A549 (cell line): ENCODE results near the gene SGCD. TPM values are rescaled to one million over a fixed set of nuclear protein-coding genes. Genes with fewer than 3 reads are reported as not detected.

Experiments
- ATAC-seq, 2 experiments: fragments of 200-7000 bp in 1 of 2; fragments of >200 bp in 1 of 2; cut with Nextera tagmentation in 1 of 2; cut with Tn5 transposase in 1 of 2; 3 replicates each; pipeline versions ENCODE4 v1.8.0 to v1.9.1; 2018 to 2020; ENCODE audit warnings: mild to moderate bottlenecking in 1 of 2, moderate library complexity in 1 of 2
- CTCF ChIA-PET: fragments of 300-600 bp; sonication (Branson Sonifier 250); formaldehyde crosslinking; extraction: SDS; loops from one replicate; lab custom pipeline; 2021; ENCODE audit warnings: antibody characterized with exemption, inconsistent platforms; lab: Yijun Ruan, JAX
- POLR2A ChIA-PET: fragments of 350-600 bp; formaldehyde crosslinking; extraction: SDS; loops from one replicate; lab custom pipeline; 2021; ENCODE audit warnings: antibody characterized with exemption, inconsistent platforms; lab: Yijun Ruan, JAX
- DNase-seq, 2 experiments: peaks; one replicate each; pipeline versions ENCODE4 v3.0.0 to v3.0.0-alpha.2; 2011 to 2016; ENCODE audit warnings: low read depth in 1 of 2, low spot score in 1 of 2
- FAIRE-seq: peaks from 2 replicates; lab custom pipeline; 2011; peaks lifted over from hg19 to GRCh38; lab: Jason Lieb, UNC
- H3K27ac ChIP-seq, 2 experiments: fragments of >200 bp; sonication (Bioruptor Twin); formaldehyde crosslinking; 3 replicates each; pipeline ENCODE4 v1.5.1; 2016 to 2017
- H3K4me1 ChIP-seq: fragments of >200 bp; sonication (Bioruptor Twin); formaldehyde crosslinking; 3 replicates; pipeline ENCODE4 v1.6.1; 2016
- H3K4me2 ChIP-seq: fragments of >200 bp; sonication (Bioruptor Twin); formaldehyde crosslinking; 3 replicates; pipeline ENCODE4 v1.6.1; 2016
- H3K4me3 ChIP-seq: fragments of >200 bp; sonication (Bioruptor Twin); formaldehyde crosslinking; 3 replicates; pipeline ENCODE4 v1.5.1; 2016
- H3K9me3 ChIP-seq: fragments of >200 bp; sonication (Bioruptor Twin); formaldehyde crosslinking; 3 replicates; pipeline ENCODE4 v1.6.1; 2016
- EHF ChIP-seq: fragments of 250-450 bp; sonication (Bioruptor Pico); IDR thresholded peaks from 2 replicates; pipeline ENCODE4 v1.5.0; 2020; ENCODE audit warnings: mild to moderate bottlenecking
- ESRRA ChIP-seq: fragments of 150-350 bp; IDR thresholded peaks from 2 replicates; pipeline ENCODE4 v1.6.1; 2014; ENCODE audit warnings: mild to moderate bottlenecking, low read length, borderline replicate concordance
- FOSB ChIP-seq: fragments of 250-450 bp; sonication (Bioruptor Pico); IDR thresholded peaks from 2 replicates; pipeline ENCODE4 v1.5.0; 2020; ENCODE audit warnings: mild to moderate bottlenecking, moderate library complexity
- FOSL2 ChIP-seq, 2 experiments: fragments of 450-650 bp in 1 of 2; fragments of >200 bp in 1 of 2; sonication (Bioruptor Twin) in 1 of 2; formaldehyde crosslinking; IDR thresholded peaks; 2 replicates each; pipeline versions ENCODE4 v1.5.0 to v1.6.1; 2016 to 2020; ENCODE audit warnings: mild to moderate bottlenecking in 1 of 2, moderate library complexity in 1 of 2
- HEYL ChIP-seq: fragments of 250-450 bp; sonication (Bioruptor Pico); IDR thresholded peaks from 2 replicates; pipeline ENCODE4 v1.8.0; 2021; ENCODE audit warnings: mild to moderate bottlenecking, moderate library complexity
- HOXA7 ChIP-seq: fragments of 250-450 bp; sonication (Bioruptor Pico); IDR thresholded peaks from 2 replicates; pipeline ENCODE4 v1.5.0; 2020; ENCODE audit warnings: mild to moderate bottlenecking, moderate library complexity
- HOXB13 ChIP-seq: fragments of 250-450 bp; sonication (Bioruptor Pico); IDR thresholded peaks from 2 replicates; pipeline ENCODE4 v1.5.0; 2020; ENCODE audit warnings: low read depth, mild to moderate bottlenecking, moderate library complexity
- HOXB5 ChIP-seq: fragments of 250-450 bp; sonication (Bioruptor Pico); IDR thresholded peaks from 2 replicates; pipeline ENCODE4 v1.5.0; 2020; ENCODE audit warnings: mild to moderate bottlenecking, moderate library complexity
- JUN ChIP-seq, 2 experiments: fragments of >200 bp; sonication (Bioruptor Twin); formaldehyde crosslinking; IDR thresholded peaks; 2 replicates in 1 of 2; 3 replicates in 1 of 2; pipeline ENCODE4 v1.6.1; 2016 to 2017
- KDM5A ChIP-seq: fragments of 200-600 bp; sonication (generic); IDR thresholded peaks from 2 replicates; pipeline ENCODE4 v1.6.1; 2016; ENCODE audit warnings: antibody characterized with exemption, mild to moderate bottlenecking
- MAFK ChIP-seq: fragments of 450-650 bp; IDR thresholded peaks from 2 replicates; pipeline ENCODE4 v1.6.1; 2014; ENCODE audit not compliant: partially characterized antibody
- MYC ChIP-seq: IDR thresholded peaks from 2 replicates; pipeline ENCODE4 v1.6.1; 2012; ENCODE audit warnings: mild to moderate bottlenecking, inconsistent platforms, low read length, improper control_type of control experiment, borderline replicate concordance
- NPAS2 ChIP-seq: fragments of 250-450 bp; sonication (Bioruptor Pico); IDR thresholded peaks from 2 replicates; pipeline ENCODE4 v1.8.0; 2022; ENCODE audit warnings: mild to moderate bottlenecking, moderate library complexity, borderline replicate concordance
- PHF8 ChIP-seq: fragments of 200-600 bp; sonication (generic); IDR thresholded peaks from 2 replicates; pipeline ENCODE4 v1.6.1; 2016; ENCODE audit warnings: low read depth, mild to moderate bottlenecking, antibody characterized with exemption, moderate library complexity, borderline replicate concordance
- POLR2A ChIP-seq: IDR thresholded peaks from 2 replicates; pipeline ENCODE4 v1.6.1; 2012; ENCODE audit warnings: mild to moderate bottlenecking, low read length
- RAD21 ChIP-seq, 2 experiments: fragments of >200 bp in 1 of 2; sonication (Bioruptor Twin) in 1 of 2; formaldehyde crosslinking in 1 of 2; IDR thresholded peaks in 1 of 2; conservative IDR thresholded peaks in 1 of 2; 2 replicates in 1 of 2; 3 replicates in 1 of 2; pipeline ENCODE4 v1.6.1; 2012 to 2018; ENCODE audit warnings: inconsistent platforms in 1 of 2
- RCOR1 ChIP-seq: fragments of 150-350 bp; IDR thresholded peaks from 2 replicates; pipeline ENCODE4 v1.6.1; 2014; ENCODE audit warnings: antibody characterized with exemption, low read length, low read depth
- RNF2 ChIP-seq: fragments of 200-600 bp; sonication (generic); IDR thresholded peaks from 2 replicates; pipeline ENCODE4 v1.6.1; 2016; ENCODE audit warnings: low read depth, mild to moderate bottlenecking, antibody characterized with exemption, moderate library complexity, borderline replicate concordance
- SMC3 ChIP-seq: fragments of >200 bp; sonication (Bioruptor Twin); formaldehyde crosslinking; IDR thresholded peaks from 3 replicates; pipeline ENCODE4 v1.6.1; 2018; ENCODE audit warnings: inconsistent platforms
- SREBF2 ChIP-seq: fragments of 450-650 bp; IDR thresholded peaks from 2 replicates; pipeline ENCODE4 v1.6.1; 2014; ENCODE audit warnings: mild to moderate bottlenecking, moderate library complexity
- TP53 ChIP-seq: fragments of 250-450 bp; sonication (Bioruptor Pico); IDR thresholded peaks from 2 replicates; pipeline ENCODE4 v1.5.0; 2021; ENCODE audit warnings: mild to moderate bottlenecking, moderate library complexity
- ZC3H11A ChIP-seq: fragments of 450-650 bp; IDR thresholded peaks from 2 replicates; pipeline ENCODE4 v1.6.1; 2014; ENCODE audit warnings: antibody characterized with exemption, mild to moderate bottlenecking
- ZFP36 ChIP-seq: fragments of 450-650 bp; IDR thresholded peaks from 2 replicates; pipeline ENCODE4 v1.6.1; 2014; ENCODE audit warnings: borderline replicate concordance; ENCODE audit not compliant: partially characterized antibody
- ZNF302 ChIP-seq: fragments of 250-450 bp; sonication (Bioruptor Pico); IDR thresholded peaks from 2 replicates; pipeline ENCODE4 v1.9.0; 2021; ENCODE audit warnings: inconsistent platforms, mild to moderate bottlenecking, moderate library complexity
- WGBS: methylation state at CpG from one replicate; pipeline ENCODE4 v1.1.6; 2017; ENCODE audit errors: missing lambda C conversion rate; 5-methylcytosine and 5-hydroxymethylcytosine counted together
- polyA plus RNA-seq, 4 experiments: library from polyadenylated mRNA; depleted of rRNA in 3 of 4; stranded (reverse); fragments of >200 nt; fragmentation: RNase III in 1 of 4; extraction: RNeasy Plus Mini Kit Qiagen cat#74134 plus additional on column Dnase treatment in 1 of 4; gene quantifications; 2 replicates in 3 of 4; 3 replicates in 1 of 4; pipeline ENCODE4 v1.2.3, GENCODE V29; 2011 to 2017
- TF ChIP-seq, protein P1 (sequence below): fragments of >200 bp; sonication (Bioruptor Twin); formaldehyde crosslinking; IDR thresholded peaks from 3 replicates; pipeline ENCODE4 v1.6.1; 2016
- TF ChIP-seq, protein P2 (sequence below): IDR thresholded peaks from 2 replicates; pipeline ENCODE4 v1.6.1; 2012
- TF ChIP-seq, protein P3 (sequence below): fragments of 450-650 bp; IDR thresholded peaks from 2 replicates; pipeline ENCODE4 v1.6.1; 2014; ENCODE audit warnings: antibody characterized with exemption
- TF ChIP-seq, protein P4 (sequence below): fragments of >200 bp; sonication (Bioruptor Twin); formaldehyde crosslinking; IDR thresholded peaks from 3 replicates; pipeline ENCODE4 v1.5.1; 2016

The SGCD gene
- polyA plus RNA-seq, 2 of the 4 experiments (the other 2 are of a cell fraction) = 7.6 to 10.6 TPM

DNA sequence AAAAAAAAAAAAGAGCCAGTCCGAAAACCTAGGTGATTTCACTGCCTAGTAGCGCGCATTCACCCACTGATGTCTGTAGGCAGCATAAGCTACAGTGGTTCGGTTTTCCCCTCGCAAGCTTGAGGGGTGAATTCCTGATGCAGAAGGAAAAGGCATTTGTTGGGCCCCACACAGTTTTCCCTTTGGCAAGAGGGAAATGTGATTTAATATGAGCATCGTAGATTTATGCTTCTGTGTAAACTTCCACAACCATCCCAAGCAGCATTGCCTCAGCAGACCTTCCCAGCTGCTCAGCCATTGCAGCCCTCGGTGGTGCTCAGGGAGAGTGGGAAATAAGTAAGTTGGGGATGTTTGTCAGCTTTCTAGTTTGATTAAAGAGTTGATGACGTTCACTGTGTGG, 291.6 kb downstream of the SGCD start (continued):
- no peak for TF ChIP-seq HOXA7
- no peak for TF ChIP-seq RAD21 (conservative IDR thresholded peaks at IDR 0.05 in 1 of 2, IDR thresholded peaks at IDR 0.05 in 1 of 2)
- no peak for TF ChIP-seq FOSB

DNA sequence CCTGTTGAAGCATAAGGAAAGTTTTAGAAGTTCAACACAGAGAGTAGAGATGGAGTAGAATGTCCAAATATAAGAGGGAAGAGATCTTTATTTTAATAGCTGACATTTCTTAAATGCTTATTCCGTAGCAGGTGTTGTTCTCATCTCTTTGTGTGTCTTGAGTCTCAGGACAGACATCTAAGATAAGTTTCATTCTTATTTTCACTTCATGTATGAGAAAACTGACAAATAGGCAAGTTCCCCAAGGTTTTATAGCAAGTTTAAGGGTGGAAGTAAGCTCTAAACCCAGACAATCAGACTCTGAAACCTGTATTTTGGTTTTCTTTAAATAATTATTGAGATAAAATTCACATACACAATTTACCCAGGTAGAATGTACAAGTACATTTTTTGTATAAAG, 294.8 kb downstream of the SGCD start:
- H3K4me2 ChIP-seq = no peak overlapping the region
- FAIRE-seq (no peak), DNase-seq (no peak), ATAC-seq (no peak)
- 73% methylated on average over 1 of the region's 1 CpG for WGBS
- no peak overlapping the region for H3K27ac ChIP-seq
- ChIA-PET CTCF (no interaction called here), POLR2A (no interaction called here)
- no peak overlapping the region for H3K4me3 ChIP-seq
- H3K9me3 ChIP-seq = no peaks in the 10 kb centered on the region
- H3K4me1 ChIP-seq = no peaks in the 10 kb centered on the region
- TF ChIP-seq HOXA7 = no peak
- TF ChIP-seq RAD21 (conservative IDR thresholded peaks at IDR 0.05 in 1 of 2, IDR thresholded peaks at IDR 0.05 in 1 of 2) = no peak
- TF ChIP-seq, protein P1, sequence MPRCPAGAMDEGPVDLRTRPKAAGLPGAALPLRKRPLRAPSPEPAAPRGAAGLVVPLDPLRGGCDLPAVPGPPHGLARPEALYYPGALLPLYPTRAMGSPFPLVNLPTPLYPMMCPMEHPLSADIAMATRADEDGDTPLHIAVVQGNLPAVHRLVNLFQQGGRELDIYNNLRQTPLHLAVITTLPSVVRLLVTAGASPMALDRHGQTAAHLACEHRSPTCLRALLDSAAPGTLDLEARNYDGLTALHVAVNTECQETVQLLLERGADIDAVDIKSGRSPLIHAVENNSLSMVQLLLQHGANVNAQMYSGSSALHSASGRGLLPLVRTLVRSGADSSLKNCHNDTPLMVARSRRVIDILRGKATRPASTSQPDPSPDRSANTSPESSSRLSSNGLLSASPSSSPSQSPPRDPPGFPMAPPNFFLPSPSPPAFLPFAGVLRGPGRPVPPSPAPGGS = no peak
- no peak for TF ChIP-seq ZNF302 (CRISPR knock-in tag)
- no peak for TF ChIP-seq EHF
- TF ChIP-seq, protein P2, sequence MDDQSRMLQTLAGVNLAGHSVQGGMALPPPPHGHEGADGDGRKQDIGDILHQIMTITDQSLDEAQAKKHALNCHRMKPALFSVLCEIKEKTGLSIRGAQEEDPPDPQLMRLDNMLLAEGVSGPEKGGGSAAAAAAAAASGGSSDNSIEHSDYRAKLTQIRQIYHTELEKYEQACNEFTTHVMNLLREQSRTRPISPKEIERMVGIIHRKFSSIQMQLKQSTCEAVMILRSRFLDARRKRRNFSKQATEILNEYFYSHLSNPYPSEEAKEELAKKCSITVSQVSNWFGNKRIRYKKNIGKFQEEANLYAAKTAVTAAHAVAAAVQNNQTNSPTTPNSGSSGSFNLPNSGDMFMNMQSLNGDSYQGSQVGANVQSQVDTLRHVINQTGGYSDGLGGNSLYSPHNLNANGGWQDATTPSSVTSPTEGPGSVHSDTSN = no peak
- TF ChIP-seq TP53 (CRISPR knock-in tag) = no peak
- TF ChIP-seq FOSL2 (IDR thresholded peaks at IDR 0.05) = no peak
- no peak for TF ChIP-seq FOSL2 (CRISPR knock-in tag; IDR thresholded peaks at IDR 0.05)
- no peak for TF ChIP-seq KDM5A
- no peak for TF ChIP-seq HOXB5
- TF ChIP-seq PHF8 = no peak
- TF ChIP-seq, protein P3, sequence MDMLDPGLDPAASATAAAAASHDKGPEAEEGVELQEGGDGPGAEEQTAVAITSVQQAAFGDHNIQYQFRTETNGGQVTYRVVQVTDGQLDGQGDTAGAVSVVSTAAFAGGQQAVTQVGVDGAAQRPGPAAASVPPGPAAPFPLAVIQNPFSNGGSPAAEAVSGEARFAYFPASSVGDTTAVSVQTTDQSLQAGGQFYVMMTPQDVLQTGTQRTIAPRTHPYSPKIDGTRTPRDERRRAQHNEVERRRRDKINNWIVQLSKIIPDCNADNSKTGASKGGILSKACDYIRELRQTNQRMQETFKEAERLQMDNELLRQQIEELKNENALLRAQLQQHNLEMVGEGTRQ = no peak

DNA sequence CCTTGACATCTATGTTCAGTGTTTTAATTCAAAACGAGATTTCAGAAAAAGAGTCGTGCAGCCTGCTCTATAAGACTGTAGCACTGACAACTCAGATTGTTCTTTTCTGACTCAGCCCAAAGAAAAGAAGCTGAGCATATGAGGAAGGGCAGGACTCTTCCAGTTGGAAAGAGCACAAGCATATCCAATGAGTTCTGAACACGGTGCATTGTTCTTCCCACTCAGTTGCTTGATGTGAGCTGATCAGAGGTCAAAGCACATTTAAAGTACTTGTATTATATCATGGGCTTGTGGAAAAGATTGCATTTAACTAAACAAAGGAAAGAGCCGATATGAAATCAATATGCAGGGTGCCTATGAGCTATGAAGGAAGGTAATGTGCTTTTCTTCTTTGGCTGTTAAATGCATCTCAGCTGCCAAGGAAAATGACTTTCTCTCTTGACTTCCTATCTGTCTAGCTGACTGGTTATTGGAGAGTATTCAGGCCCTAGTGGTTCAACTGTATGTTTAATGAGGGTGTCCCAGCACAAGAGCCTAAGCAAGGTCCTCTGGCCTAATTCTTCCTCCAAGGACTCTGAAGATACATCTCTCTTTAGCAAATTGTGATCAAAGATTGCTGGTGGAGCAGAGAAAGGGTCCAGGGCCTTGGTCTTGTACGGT, 296.5 kb downstream of the SGCD start:
- WGBS = 63% methylated on average over 5 of the region's 5 CpGs
- no peak overlapping the region for H3K4me2 ChIP-seq
- no peak overlapping the region for H3K27ac ChIP-seq
- no peak overlapping the region for H3K4me3 ChIP-seq
- no peaks in the 10 kb centered on the region for H3K4me1 ChIP-seq
- FAIRE-seq (no peak), ATAC-seq (no peak), DNase-seq (no peak)
- no peaks in the 10 kb centered on the region for H3K9me3 ChIP-seq
- ChIA-PET POLR2A (no interaction called here), CTCF (interaction anchor here (0.6 kb wide), 1 partner anchor 748 kb away, joined by 3 read pairs; no protein-coding TSS in a partner anchor)
- TF ChIP-seq HEYL (CRISPR knock-in tag) = no peak
- TF ChIP-seq MYC = no peak
- TF ChIP-seq EHF = no peak
- TF ChIP-seq ZFP36 = no peak
- no peak for TF ChIP-seq HOXB13 (CRISPR knock-in tag)
- TF ChIP-seq MAFK = no peak

DNA sequence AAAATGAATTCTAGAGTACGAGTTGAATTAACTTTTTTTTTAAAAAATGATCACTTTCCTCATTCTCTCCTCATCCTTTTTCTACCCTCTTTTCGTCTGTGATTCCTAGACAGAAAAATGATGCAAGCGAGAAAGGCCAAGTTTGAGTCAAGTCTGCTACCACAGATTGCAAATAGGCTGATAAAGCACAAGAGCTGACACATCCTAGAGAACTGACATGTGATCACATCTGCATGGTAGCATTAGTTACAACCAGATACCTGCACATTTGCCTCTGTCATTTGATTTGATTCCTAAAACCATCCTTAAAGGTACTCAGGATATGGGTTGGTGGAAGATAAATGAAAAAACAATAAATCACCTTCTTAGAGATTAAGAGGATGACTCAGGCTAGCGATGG, 297.7 kb downstream of the SGCD start:
- FAIRE-seq (peak; percentile 67), ATAC-seq (no peak), DNase-seq (no peak)
- TF ChIP-seq ZNF302 (CRISPR knock-in tag) = no peak
- no peak for TF ChIP-seq NPAS2 (CRISPR knock-in tag)
- no peak for TF ChIP-seq ZC3H11A
- no peak for TF ChIP-seq SMC3
- TF ChIP-seq JUN (IDR thresholded peaks at IDR 0.05) = no peak
- TF ChIP-seq, protein P4, sequence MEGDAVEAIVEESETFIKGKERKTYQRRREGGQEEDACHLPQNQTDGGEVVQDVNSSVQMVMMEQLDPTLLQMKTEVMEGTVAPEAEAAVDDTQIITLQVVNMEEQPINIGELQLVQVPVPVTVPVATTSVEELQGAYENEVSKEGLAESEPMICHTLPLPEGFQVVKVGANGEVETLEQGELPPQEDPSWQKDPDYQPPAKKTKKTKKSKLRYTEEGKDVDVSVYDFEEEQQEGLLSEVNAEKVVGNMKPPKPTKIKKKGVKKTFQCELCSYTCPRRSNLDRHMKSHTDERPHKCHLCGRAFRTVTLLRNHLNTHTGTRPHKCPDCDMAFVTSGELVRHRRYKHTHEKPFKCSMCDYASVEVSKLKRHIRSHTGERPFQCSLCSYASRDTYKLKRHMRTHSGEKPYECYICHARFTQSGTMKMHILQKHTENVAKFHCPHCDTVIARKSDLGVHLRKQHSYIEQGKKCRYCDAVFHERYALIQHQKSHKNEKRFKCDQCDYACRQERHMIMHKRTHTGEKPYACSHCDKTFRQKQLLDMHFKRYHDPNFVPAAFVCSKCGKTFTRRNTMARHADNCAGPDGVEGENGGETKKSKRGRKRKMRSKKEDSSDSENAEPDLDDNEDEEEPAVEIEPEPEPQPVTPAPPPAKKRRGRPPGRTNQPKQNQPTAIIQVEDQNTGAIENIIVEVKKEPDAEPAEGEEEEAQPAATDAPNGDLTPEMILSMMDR = no peak
- no peak for TF ChIP-seq HOXB5
- no peak for TF ChIP-seq FOSB
- TF ChIP-seq EHF = no peak
- TF ChIP-seq POLR2A = no peak
- no peak for TF ChIP-seq RNF2
- TF ChIP-seq ESRRA = no peak
- TF ChIP-seq PHF8 = no peak
- TF ChIP-seq RCOR1 = no peak
- no peak for TF ChIP-seq SREBF2
- Histone ChIP-seq H3K4me1 (no peaks in the 10 kb centered on the region), H3K9me3 (no peaks in the 10 kb centered on the region), H3K27ac (no peak overlapping the region), H3K4me2 (no peak overlapping the region), H3K4me3 (no peak overlapping the region)
- ChIA-PET POLR2A (no interaction called here), CTCF (interaction anchor here (1.3 kb wide), 1 partner anchor 12 kb away, joined by 4 read pairs; no protein-coding TSS in a partner anchor)
- 76% methylated on average over 4 of the region's 4 CpGs for WGBS
